ENCODE data around the gene NHSL2.
A peak's percentile ranks its signal among the peaks of the same experiment; 100 is the strongest.

Gene NHSL2

DNA sequence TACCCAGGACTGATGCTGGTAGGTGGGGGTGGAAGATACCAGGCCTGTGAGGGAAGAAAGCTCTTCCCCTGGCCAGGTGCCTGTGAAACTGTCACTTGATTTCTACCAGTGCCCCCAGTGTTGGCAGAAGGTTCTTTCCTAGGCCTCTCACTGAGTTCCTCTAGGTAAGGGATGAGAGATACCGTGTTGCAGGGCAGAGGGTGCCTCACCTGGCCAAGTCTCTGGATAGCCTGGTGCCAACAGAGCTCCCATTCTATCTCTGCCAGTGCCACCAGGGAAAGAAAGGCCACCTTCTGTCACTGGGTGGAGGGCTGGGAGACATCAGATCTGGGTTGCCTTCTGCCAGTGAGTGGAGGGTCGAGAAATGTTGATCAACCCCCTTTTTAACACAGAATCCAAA lies 127.0 kb downstream of the NHSL2 start:
- Histone ChIP-seq H3K36me3 (ENCODE audit: insufficient read depth, low read depth, low read length) (no peaks in the 10 kb centered on the region), H3K9ac (ENCODE audit: low read depth, low read length) (no peak overlapping the region), H3K4me1 (ENCODE audit: insufficient read depth, low read length) (no peaks in the 10 kb centered on the region), H3K9me3 (ENCODE audit: insufficient read depth, low read depth, low read length) (no peaks in the 10 kb centered on the region), H3K27me3 (ENCODE audit: insufficient read depth, low read length) (no peaks in the 10 kb centered on the region), H3K4me3 (ENCODE audit: low read length) (no peak overlapping the region), H3K27ac (ENCODE audit: low read length) (no peak overlapping the region)

DNA sequence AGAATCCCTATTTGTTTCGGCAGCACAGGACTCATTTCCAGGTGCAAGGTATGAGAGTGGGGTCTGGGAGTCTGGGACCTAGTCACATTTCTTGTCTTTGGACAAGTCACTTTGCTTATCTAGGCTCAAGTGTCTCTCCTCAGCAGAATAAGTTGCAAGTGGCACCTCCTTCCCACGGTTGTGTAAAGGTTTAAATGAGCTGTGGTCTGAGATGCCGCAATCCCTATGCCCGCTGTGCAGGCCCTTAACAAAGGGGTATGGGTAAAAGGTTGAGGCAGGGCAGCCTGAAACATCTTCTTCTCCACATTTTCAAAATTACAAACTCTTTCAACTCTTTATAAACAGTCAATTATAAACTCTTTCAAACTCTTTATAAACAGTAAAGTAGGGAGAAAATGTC lies 127.4 kb downstream of the NHSL2 start:
- Histone ChIP-seq H3K36me3 (ENCODE audit: insufficient read depth, low read depth, low read length) (no peaks in the 10 kb centered on the region), H3K4me3 (ENCODE audit: low read length) (no peak overlapping the region), H3K9me3 (ENCODE audit: insufficient read depth, low read depth, low read length) (no peaks in the 10 kb centered on the region), H3K27me3 (ENCODE audit: insufficient read depth, low read length) (no peaks in the 10 kb centered on the region), H3K4me1 (ENCODE audit: insufficient read depth, low read length) (no peaks in the 10 kb centered on the region), H3K27ac (ENCODE audit: low read length) (no peak overlapping the region), H3K9ac (ENCODE audit: low read depth, low read length) (no peak overlapping the region)

DNA sequence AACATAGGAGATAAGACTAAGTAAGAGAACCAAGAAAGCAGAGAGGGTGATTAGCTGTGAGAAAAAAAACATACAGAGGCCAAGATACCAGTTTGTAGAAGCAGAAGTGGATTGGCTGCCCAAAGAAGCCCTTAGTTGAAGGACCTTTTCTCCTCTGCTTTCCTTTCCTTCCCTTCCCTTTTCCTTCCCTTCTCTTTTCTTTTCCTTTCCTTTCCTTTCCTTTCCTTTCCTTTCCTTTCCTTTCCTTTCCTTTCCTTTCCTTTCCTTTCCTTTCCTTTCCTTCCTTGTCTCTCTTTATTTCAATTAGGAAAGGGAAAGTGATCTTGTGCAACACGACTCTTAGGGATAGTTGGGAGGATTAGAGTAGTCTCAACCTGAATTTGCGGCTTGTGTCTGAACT lies 128.2 kb downstream of the NHSL2 start:
- Histone ChIP-seq H3K27ac (ENCODE audit: low read length) (no peak overlapping the region), H3K9me3 (ENCODE audit: insufficient read depth, low read depth, low read length) (no peaks in the 10 kb centered on the region), H3K4me1 (ENCODE audit: insufficient read depth, low read length) (no peaks in the 10 kb centered on the region), H3K9ac (ENCODE audit: low read depth, low read length) (no peak overlapping the region), H3K4me3 (ENCODE audit: low read length) (no peak overlapping the region), H3K36me3 (ENCODE audit: insufficient read depth, low read depth, low read length) (no peaks in the 10 kb centered on the region), H3K27me3 (ENCODE audit: insufficient read depth, low read length) (no peaks in the 10 kb centered on the region)

DNA sequence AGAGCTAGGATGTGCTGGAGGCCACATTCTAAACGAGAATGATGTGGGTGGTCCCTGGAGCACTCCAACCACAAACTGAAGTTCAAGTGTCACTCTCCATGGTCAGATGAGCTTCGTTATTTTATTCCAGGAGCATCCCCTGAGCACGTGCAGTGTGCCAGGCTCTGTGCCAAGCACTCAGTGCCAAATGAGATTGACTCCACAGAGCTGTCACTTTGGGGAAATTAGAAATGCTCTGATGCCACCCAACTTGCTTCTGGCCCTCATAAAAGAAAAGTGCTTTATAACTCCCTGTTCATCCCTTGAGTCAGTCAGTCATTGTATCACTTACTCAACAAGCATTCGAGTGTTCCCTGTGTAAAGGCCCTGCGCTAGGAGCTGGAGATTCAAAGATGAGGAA lies 129.9 kb downstream of the NHSL2 start:
- no peaks in the 10 kb centered on the region for H3K36me3 ChIP-seq (ENCODE audit: insufficient read depth, low read depth, low read length)
- H3K9ac ChIP-seq (ENCODE audit: low read depth, low read length) = no peak overlapping the region
- H3K9me3 ChIP-seq (ENCODE audit: insufficient read depth, low read depth, low read length) = no peaks in the 10 kb centered on the region
- no peak overlapping the region for H3K4me3 ChIP-seq (ENCODE audit: low read length)
- H3K27me3 ChIP-seq (ENCODE audit: insufficient read depth, low read length) = no peaks in the 10 kb centered on the region
- H3K4me1 ChIP-seq (ENCODE audit: insufficient read depth, low read length) = peaks cover 2% of the 10 kb centered on the region
- H3K27ac ChIP-seq (ENCODE audit: low read length) = no peak overlapping the region

DNA sequence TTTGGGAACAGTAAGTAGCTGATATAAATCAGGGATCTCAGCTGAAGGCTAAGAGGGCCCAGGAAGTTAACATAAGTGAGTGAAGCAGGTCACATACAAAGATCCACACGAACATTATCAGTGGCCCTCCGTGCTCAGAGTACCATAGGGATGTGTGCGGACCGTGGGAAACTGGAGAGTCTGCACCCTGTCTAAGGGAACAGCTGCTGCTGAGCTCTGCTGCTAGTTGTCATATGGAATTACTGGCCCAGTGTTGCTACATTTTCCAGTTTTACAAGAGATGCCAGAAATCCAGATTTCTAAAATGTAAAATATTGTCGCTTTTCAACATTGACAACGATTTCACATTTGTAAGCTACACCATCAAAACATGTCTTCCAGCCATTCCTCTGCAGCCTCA lies 130.5 kb downstream of the NHSL2 start:
- no peak overlapping the region for H3K4me3 ChIP-seq (ENCODE audit: low read length)
- no peaks in the 10 kb centered on the region for H3K27me3 ChIP-seq (ENCODE audit: insufficient read depth, low read length)
- no peak overlapping the region for H3K9ac ChIP-seq (ENCODE audit: low read depth, low read length)
- peaks cover 5% of the 10 kb centered on the region for H3K4me1 ChIP-seq (ENCODE audit: insufficient read depth, low read length)
- H3K9me3 ChIP-seq (ENCODE audit: insufficient read depth, low read depth, low read length) = no peaks in the 10 kb centered on the region
- no peak overlapping the region for H3K27ac ChIP-seq (ENCODE audit: low read length)
- H3K36me3 ChIP-seq (ENCODE audit: insufficient read depth, low read depth, low read length) = no peaks in the 10 kb centered on the region

DNA sequence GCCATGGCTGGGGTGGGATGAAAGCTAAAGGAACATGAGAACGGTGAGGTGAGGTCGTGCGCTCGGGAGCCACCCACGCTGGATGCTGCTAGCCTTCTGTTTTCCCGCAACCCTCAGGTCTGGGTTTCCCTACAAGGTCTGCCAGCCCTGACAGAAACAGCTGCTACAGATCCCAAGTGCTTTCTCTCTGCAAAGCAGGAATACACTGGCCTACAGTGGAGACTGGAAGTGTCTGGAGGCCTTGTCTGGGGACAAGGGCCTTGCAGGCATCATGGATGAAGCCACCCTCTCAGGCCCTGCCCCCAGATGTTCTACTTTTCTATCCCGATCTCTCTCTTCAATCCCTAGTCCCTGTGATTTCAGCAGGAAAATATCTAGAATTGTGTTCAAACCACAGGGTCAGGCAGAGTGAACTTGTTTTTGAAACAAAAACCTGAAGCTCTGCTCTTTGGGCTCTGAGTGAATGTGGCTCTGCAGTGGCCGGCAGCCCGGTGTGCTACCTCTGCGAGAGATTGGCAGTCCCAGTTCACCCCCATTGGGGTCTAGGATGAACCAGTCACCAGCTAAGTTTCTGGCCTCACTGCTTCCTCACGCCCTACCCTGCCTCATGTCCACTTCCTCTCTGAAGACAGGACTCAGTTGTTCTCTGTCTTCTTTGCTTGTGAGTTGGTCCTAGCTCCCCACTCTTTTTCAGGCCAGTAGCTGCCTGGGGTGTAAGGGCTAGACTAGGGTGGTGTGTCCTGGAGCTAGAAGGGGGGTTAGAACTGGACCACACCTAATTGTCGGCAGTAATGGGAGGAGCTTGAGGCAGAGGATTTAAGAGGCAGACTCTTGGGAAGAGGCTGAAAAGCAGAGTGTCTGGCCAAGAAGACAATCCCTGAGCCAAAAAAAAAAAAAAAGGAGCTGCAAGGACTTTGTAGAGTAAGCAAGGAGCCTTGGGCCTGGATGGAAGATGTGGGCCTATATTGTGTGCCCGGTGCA lies 131.5 kb downstream of the NHSL2 start:
- Histone ChIP-seq H3K9me3 (ENCODE audit: insufficient read depth, low read depth, low read length) (no peaks in the 10 kb centered on the region), H3K27me3 (ENCODE audit: insufficient read depth, low read length) (no peaks in the 10 kb centered on the region), H3K4me3 (ENCODE audit: low read length) (no peak overlapping the region), H3K4me1 (ENCODE audit: insufficient read depth, low read length) (peaks cover 10% of the 10 kb centered on the region), H3K27ac (ENCODE audit: low read length) (no peak overlapping the region), H3K36me3 (ENCODE audit: insufficient read depth, low read depth, low read length) (no peaks in the 10 kb centered on the region), H3K9ac (ENCODE audit: low read depth, low read length) (no peak overlapping the region)

DNA sequence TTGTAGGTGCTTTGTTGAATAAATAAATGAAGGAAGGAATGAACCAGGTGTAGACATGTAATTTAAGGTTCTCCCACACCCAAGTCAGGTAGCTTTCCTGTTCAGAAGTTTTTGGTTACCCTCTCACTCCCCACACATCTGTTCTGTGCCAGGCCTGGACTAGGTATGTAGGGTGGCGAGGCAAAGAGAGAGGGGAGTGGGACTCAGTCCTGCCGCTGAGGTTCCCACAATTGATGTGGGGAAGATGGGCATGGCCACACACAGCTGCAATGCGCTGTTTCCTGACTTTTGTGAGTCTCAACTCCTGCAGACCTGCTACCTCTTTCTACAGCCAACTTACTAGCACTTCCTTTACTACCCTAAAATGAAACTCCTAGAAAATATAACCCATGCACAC lies 132.2 kb downstream of the NHSL2 start:
- Histone ChIP-seq H3K4me1 (ENCODE audit: insufficient read depth, low read length) (peaks cover 10% of the 10 kb centered on the region), H3K9me3 (ENCODE audit: insufficient read depth, low read depth, low read length) (no peaks in the 10 kb centered on the region), H3K9ac (ENCODE audit: low read depth, low read length) (no peak overlapping the region), H3K36me3 (ENCODE audit: insufficient read depth, low read depth, low read length) (no peaks in the 10 kb centered on the region), H3K27me3 (ENCODE audit: insufficient read depth, low read length) (no peaks in the 10 kb centered on the region), H3K27ac (ENCODE audit: low read length) (no peak overlapping the region), H3K4me3 (ENCODE audit: low read length) (no peak overlapping the region)

DNA sequence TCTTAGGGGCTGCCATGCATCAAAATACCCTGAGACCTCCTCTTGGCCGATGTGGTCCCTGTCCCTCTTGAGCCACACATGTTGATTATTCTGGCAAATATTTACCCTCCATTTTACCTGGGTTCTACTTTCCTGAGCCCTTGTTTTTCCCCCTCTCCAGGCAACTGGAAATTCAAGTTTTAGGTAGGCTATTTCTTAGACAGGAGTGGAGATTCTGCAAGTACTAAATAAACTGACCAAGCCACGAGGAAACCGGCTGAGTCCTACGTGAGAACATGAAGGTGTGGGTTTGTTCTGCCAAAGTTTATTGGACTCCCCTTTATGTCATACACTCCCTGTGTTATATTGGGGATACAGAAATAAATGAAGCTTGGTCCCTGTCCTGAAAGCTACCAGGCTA lies 133.0 kb downstream of the NHSL2 start:
- Histone ChIP-seq H3K27me3 (ENCODE audit: insufficient read depth, low read length) (no peaks in the 10 kb centered on the region), H3K4me1 (ENCODE audit: insufficient read depth, low read length) (peaks cover 10% of the 10 kb centered on the region), H3K9ac (ENCODE audit: low read depth, low read length) (no peak overlapping the region), H3K9me3 (ENCODE audit: insufficient read depth, low read depth, low read length) (no peaks in the 10 kb centered on the region), H3K27ac (ENCODE audit: low read length) (no peak overlapping the region), H3K4me3 (ENCODE audit: low read length) (no peak overlapping the region), H3K36me3 (ENCODE audit: insufficient read depth, low read depth, low read length) (no peaks in the 10 kb centered on the region)

DNA sequence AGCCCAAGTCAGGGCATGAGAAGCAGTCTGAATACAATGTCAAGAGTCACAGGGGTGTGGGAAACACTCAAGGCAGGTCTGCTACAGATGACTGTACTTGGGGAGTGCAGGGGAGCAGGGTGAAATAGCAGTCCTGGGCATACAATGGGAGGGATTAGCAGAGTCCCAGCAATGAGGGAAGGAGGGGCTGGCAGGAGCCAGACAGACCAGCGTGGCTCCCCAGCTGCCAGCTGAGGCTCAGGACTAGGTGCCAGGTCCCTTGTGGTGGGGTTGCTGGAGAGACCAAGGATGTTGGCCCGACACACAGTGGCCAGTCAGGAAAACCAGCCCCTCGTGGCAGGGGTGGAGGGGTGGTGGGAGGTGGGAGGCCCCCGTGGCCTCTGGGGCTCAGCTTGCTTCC lies 134.5 kb downstream of the NHSL2 start:
- H3K36me3 ChIP-seq (ENCODE audit: insufficient read depth, low read depth, low read length) = no peaks in the 10 kb centered on the region
- peak overlapping the region; percentile 80; the same call in 1 of the 2 replicates for H3K9ac ChIP-seq (ENCODE audit: low read depth, low read length)
- H3K27me3 ChIP-seq (ENCODE audit: insufficient read depth, low read length) = no peaks in the 10 kb centered on the region
- H3K4me1 ChIP-seq (ENCODE audit: insufficient read depth, low read length) = peaks cover 10% of the 10 kb centered on the region
- H3K4me3 ChIP-seq (ENCODE audit: low read length) = no peak overlapping the region
- H3K9me3 ChIP-seq (ENCODE audit: insufficient read depth, low read depth, low read length) = no peaks in the 10 kb centered on the region
- H3K27ac ChIP-seq (ENCODE audit: low read length) = peak overlapping the region; percentile 94

DNA sequence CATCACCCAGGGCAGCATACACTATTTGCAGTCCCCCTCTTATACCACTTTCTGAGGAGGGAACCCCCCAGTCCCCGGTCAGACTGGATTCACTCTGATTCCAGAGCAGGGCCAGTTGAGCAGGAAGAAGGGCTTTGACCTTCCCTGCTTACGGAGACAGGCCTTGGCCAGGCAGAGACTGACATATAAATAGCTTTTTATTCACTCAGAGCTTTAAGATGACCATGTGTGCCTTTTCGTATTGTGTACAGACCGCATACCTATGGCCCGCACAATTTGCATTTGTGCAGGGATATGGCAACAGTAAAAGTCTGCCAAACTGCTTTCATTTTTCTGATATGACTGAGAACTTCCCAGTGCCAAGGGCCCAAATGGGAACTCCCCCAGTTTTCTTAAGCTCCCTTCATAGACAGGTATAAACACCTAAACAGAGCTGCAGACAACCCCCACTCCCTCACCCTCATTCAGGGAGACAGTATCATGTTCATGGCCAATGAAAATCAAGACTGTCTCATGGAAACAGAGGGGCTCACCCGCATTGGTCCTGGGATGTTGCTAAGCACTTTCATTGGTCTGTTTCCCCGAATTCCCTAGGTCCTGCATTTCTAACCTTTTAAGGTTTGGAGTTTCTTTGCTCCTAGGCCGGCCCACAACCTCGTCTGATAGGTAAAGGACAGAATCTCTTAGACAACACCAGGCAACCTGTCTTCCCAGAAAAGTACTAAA lies 135.1 kb downstream of the NHSL2 start:
- Histone ChIP-seq H3K9me3 (ENCODE audit: insufficient read depth, low read depth, low read length) (no peaks in the 10 kb centered on the region), H3K4me1 (ENCODE audit: insufficient read depth, low read length) (peaks cover 10% of the 10 kb centered on the region), H3K4me3 (ENCODE audit: low read length) (no peak overlapping the region; the same call in 1 of the 2 replicates), H3K27me3 (ENCODE audit: insufficient read depth, low read length) (no peaks in the 10 kb centered on the region), H3K27ac (ENCODE audit: low read length) (peak overlapping the region; percentile 99), H3K36me3 (ENCODE audit: insufficient read depth, low read depth, low read length) (no peaks in the 10 kb centered on the region), H3K9ac (ENCODE audit: low read depth, low read length) (peak overlapping the region; percentile 87; the same call in 1 of the 2 replicates)

DNA sequence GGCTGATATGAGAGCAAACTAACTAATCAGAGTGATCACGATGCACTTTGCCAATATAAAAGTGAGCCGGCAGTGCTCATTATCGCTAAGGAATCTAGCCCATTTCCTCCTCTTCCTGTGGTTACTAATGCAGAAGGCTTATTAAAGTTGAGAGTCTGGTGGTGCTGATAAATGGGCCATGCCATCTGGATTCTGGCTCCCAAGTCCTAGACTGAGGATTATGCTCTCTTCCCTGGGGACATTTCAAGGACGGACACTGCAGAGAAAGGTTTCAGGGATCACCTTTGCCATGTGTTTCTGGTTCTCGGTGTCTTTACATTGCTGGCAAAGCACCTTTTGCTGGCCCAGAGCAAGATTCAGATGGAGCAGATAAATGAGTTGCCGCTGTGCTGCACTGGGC lies 135.8 kb downstream of the NHSL2 start:
- no peaks in the 10 kb centered on the region for H3K36me3 ChIP-seq (ENCODE audit: insufficient read depth, low read depth, low read length)
- peak overlapping the region; percentile 99 for H3K27ac ChIP-seq (ENCODE audit: low read length)
- peaks cover 11% of the 10 kb centered on the region for H3K4me1 ChIP-seq (ENCODE audit: insufficient read depth, low read length)
- H3K27me3 ChIP-seq (ENCODE audit: insufficient read depth, low read length) = no peaks in the 10 kb centered on the region
- no peaks in the 10 kb centered on the region for H3K9me3 ChIP-seq (ENCODE audit: insufficient read depth, low read depth, low read length)
- no peak overlapping the region for H3K4me3 ChIP-seq (ENCODE audit: low read length)
- H3K9ac ChIP-seq (ENCODE audit: low read depth, low read length) = peak overlapping the region; percentile 87; the same call in 1 of the 2 replicates

Measured in iPS-20b (cell line).